RWPE1 (cell line): Measurements from ENCODE around the gene LRRC43.

Experiments used
- CTCF ChIA-PET: fragments of 350-600 bp; sonication (Branson Sonifier 250); formaldehyde crosslinking; extraction: SDS; loops from one replicate; lab custom pipeline; 2021; lab: Yijun Ruan, JAX
- POLR2A ChIA-PET: fragments of 400-600 bp; formaldehyde crosslinking; extraction: SDS; loops from one replicate; lab custom pipeline; 2020; ENCODE audit warnings: antibody characterized with exemption; ENCODE audit not compliant: low non-redundant PET; lab: Yijun Ruan, JAX
- DNase-seq: peaks from one replicate; pipeline ENCODE4 v3.0.0; 2012; ENCODE audit warnings: low spot score
- H3K27ac ChIP-seq: fragments of 450-650 bp; 2 replicates; pipeline ENCODE4 v1.5.1; 2017
- TF ChIP-seq, protein P1 (sequence below): fragments of 450-650 bp; conservative IDR thresholded peaks from 2 replicates; pipeline ENCODE4 v1.5.1; 2017; ENCODE audit warnings: low read depth, mild to moderate bottlenecking

Gene LRRC43

DNA sequence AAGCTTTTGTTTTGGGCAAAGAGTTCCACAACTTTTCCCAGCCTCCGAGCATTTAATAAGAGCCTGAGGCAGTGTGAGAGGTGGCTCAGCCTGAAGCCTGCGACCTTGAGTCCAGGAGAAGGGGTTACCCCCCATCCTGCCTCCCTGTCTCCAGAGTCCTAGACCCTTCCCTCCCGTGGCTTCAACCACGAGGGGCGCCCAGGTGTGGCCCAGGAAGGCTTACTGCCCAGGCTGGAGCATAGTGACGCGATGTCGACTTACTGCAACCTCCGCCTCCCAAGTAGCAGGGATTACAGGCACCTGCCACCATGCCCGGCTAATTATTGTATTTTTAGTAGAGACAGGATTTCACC is 641 bp downstream of the LRRC43 start:
- no peak for DNase-seq
- ChIA-PET POLR2A (no interaction called here), CTCF (interaction anchor here (1.3 kb wide), 1 partner anchor 10 kb away, joined by 6 read pairs; no protein-coding TSS in a partner anchor)
- TF ChIP-seq, protein P1, sequence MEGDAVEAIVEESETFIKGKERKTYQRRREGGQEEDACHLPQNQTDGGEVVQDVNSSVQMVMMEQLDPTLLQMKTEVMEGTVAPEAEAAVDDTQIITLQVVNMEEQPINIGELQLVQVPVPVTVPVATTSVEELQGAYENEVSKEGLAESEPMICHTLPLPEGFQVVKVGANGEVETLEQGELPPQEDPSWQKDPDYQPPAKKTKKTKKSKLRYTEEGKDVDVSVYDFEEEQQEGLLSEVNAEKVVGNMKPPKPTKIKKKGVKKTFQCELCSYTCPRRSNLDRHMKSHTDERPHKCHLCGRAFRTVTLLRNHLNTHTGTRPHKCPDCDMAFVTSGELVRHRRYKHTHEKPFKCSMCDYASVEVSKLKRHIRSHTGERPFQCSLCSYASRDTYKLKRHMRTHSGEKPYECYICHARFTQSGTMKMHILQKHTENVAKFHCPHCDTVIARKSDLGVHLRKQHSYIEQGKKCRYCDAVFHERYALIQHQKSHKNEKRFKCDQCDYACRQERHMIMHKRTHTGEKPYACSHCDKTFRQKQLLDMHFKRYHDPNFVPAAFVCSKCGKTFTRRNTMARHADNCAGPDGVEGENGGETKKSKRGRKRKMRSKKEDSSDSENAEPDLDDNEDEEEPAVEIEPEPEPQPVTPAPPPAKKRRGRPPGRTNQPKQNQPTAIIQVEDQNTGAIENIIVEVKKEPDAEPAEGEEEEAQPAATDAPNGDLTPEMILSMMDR, result no peak
- no peak overlapping the region for H3K27ac ChIP-seq

DNA sequence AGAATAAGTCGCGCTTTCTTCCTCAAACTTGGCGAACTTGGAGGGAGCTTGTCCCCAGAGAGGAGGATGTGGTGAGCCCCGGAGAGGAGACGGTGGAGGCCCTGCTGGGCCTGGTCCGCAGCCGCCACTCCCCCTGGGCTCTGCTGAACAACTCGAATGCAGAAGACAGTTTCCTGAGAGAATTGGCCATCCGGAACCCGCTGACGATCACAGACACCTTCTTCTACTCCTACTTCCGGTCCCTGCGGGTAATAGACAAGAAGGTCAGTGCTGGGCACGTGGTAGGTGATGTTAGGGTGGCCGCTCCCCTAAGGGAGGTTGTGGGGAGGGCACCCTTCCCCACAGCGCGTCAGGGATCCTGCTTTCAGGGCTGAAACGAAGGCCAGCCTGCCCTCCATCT is 1.6 kb downstream of the LRRC43 start:
- TF ChIP-seq, protein P1, result no peak
- H3K27ac ChIP-seq, result no peak overlapping the region
- DNase-seq, result no peak
- CTCF ChIA-PET, result no interaction called here
- POLR2A ChIA-PET, result no interaction called here

DNA sequence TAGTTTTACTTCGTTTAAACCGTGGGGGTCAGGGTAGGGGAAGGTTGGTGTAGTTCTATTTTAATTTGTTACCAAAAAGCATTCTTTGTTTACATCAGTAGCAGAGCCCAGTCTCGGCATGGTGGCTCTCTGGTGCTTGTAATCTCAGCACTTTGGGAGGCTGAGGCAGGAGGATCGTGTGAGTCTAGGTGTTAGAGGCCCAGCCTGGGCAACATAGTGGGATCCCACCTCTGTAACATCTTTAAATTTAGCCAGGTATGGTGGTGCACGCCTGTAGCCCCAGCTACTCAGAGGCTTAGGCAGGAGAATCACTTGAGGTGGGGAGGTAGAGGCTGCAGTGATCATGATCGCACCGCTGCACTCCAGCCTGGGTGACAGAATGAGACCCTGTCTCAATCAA is 2.2 kb downstream of the LRRC43 start:
- ChIA-PET POLR2A (no interaction called here), CTCF (no interaction called here)
- no peak overlapping the region for H3K27ac ChIP-seq
- no peak for DNase-seq
- TF ChIP-seq, protein P1, result no peak

DNA sequence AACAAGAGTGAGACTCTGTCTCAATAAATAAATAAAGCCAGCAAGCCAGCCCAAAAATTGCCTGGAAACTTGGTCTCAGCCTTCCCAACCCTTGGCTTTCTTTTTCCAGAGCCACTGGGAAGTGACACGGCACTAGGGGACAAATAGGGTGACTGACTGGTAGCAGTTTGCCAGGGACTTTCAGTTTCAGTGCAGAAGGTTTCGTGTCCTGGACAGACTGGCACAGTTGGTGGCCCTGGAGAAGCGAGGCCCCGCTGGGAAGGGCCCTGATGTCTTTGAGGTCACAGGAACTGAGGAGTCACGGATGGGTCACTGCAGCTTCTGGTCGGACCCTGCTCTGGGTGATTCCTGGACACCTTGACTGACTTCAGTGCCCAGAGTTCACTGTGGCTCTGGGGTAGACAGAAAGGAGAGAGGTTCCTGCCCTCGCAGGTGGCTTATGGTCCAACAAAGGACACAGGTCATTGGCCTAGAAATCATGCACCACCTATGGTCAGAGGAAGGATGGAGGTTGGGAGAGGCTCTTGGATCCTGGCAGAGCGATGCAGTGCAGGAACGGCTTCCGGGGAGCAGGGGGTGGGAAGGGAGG is 2.7 kb downstream of the LRRC43 start:
- H3K27ac ChIP-seq, result no peak overlapping the region
- ChIA-PET CTCF (no interaction called here), POLR2A (no interaction called here)
- TF ChIP-seq, protein P1, result no peak
- DNase-seq, result no peak

DNA sequence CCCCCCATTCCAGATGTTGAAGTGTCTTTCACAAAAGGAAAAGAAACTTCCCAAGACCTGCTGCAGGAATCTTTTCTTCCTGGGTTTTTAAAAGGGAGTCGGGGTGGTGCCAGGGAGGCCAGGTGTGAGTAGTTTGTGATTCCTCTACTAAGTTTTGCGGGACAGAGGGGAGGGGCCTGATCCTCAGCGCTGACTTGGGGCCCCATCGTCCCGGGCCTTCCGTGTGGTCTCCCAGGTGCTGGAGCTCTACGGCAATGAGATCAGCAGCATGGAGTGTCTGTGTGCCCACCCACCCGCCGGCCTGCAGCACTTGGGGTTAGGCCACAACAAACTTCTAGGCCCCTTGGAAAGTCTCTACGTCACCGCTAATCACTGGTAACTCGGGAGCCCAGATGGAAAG is 4.5 kb downstream of the LRRC43 start:
- ChIA-PET CTCF (no interaction called here), POLR2A (no interaction called here)
- TF ChIP-seq, protein P1, result no peak
- DNase-seq, result no peak
- no peak overlapping the region for H3K27ac ChIP-seq

DNA sequence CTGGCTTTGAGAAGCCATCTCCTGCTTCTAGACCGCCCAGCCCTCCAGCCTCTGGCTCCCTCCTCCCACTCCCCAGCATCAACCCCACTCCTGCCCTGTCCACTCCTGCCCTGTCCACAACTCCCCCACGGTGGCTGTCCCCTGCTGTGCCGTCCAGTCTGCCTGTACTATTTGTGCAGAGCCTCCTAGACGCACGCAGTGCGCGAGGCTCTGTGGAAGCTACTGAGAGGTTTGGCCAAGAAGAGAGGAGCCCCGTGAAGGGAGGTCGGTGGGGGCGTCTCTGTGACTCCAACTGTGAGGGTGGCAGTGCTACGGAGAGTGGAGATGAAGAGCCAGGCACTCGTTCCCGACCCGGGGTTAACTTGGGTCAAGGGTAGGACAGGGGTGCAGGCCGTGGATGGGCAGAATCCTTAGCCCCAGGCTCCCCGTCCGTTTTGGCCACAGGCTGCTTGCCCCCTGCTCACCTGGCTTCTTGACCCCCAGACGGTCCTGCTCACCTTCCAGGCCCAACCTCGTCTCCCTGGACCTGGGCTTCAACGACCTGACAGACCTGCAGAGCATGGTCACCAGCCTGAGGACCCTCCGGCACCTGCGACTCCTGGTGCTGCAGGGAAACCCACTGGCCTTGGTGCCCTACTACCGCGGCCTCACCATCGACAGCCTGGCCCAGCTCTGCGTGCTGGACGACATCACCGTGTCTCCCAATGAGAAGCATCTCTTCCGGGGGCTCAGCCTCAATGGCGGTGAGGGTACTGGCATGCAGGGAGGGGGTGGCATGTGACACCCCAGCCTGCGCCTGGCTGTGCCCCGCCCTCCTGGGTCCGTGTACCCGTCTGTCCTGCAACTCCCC is 6.9 kb downstream of the LRRC43 start:
- H3K27ac ChIP-seq, result no peak overlapping the region
- CTCF ChIA-PET, result interaction anchor here (0.6 to 2.0 kb wide), 4 partner anchors 10 to 135 kb away, joined by 3 to 10 read pairs (median 4); no protein-coding TSS in a partner anchor
- no peak for DNase-seq
- TF ChIP-seq, protein P1, result no peak
- POLR2A ChIA-PET, result no interaction called here
